CD4-positive, CD25-positive, alpha-beta regulatory T cell (primary cell): ENCODE measurements around the gene DLG2. TPM values are rescaled to one million over a fixed set of nuclear protein-coding genes. Genes with fewer than 3 reads are reported as not detected.
"Not testable (repeated sequence)": the region's sequence is repeated elsewhere in the genome, so short reads cannot be mapped to it uniquely, and the experiment has no call there.

Experiments used
- ATAC-seq, 2 donors: fragments of 150-1000 bp; cut with Tn5 transposase; one replicate each; pipeline ENCODE4 v1.10.0; 2021; ENCODE audit warnings: low read depth in 2 of 2, moderate number of reproducible peaks in 2 of 2, moderate library complexity in 1 of 2
- DNase-seq, 3 donors: peaks; one replicate each; pipeline versions ENCODE4 v3.0.0 to v3.0.0-alpha.2; 2012 to 2022; ENCODE audit warnings: mixed read lengths in 1 of 3
- H3K27ac ChIP-seq: one replicate; pipeline ENCODE4 v1.7.0; 2013; ENCODE audit warnings: mild to moderate bottlenecking, low read length; ENCODE audit not compliant: insufficient read depth, poor library complexity, severe bottlenecking
- H3K27me3 ChIP-seq: one replicate; pipeline ENCODE4 v1.7.0; 2013; ENCODE audit warnings: low read length; ENCODE audit not compliant: control insufficient read depth, insufficient read depth
- H3K36me3 ChIP-seq: one replicate; pipeline ENCODE4 v1.7.0; 2013; ENCODE audit warnings: mild to moderate bottlenecking, low read length, moderate library complexity; ENCODE audit not compliant: control insufficient read depth, insufficient read depth
- H3K4me1 ChIP-seq: 2 replicates; pipeline ENCODE4 v1.7.0; 2013; ENCODE audit warnings: mild to moderate bottlenecking, low read length; ENCODE audit not compliant: insufficient read depth, control insufficient read depth, poor library complexity, severe bottlenecking
- H3K4me3 ChIP-seq: one replicate; pipeline ENCODE4 v1.7.0; 2013; ENCODE audit warnings: low read depth, mild to moderate bottlenecking, low read length, moderate library complexity
- H3K9me3 ChIP-seq, 2 experiments: 1 replicate in 1 of 2; 2 replicates in 1 of 2; pipeline ENCODE4 v1.7.0; 2013; ENCODE audit warnings: low read length in 2 of 2, mild to moderate bottlenecking in 1 of 2, moderate library complexity in 1 of 2; ENCODE audit not compliant: control insufficient read depth in 2 of 2
- H3K27ac Mint-ChIP-seq, 3 donors: one replicate each; pipeline ENCODE4 v1.8.0; 2020 to 2022; ENCODE audit warnings: mild to moderate bottlenecking in 3 of 3, mixed read lengths in 3 of 3, moderate library complexity in 2 of 3
- H3K27me3 Mint-ChIP-seq: one replicate; pipeline ENCODE4 v1.8.0; 2022; ENCODE audit warnings: mild to moderate bottlenecking, mixed read lengths
- H3K36me3 Mint-ChIP-seq: one replicate; pipeline ENCODE4 v1.8.0; 2020; ENCODE audit warnings: mixed read lengths
- H3K4me1 Mint-ChIP-seq, 4 donors: one replicate each; pipeline ENCODE4 v1.8.0; 2020 to 2022; ENCODE audit warnings: mixed read lengths in 4 of 4, mild to moderate bottlenecking in 1 of 4
- H3K4me3 Mint-ChIP-seq, 4 donors: one replicate each; pipeline ENCODE4 v1.8.0; 2020 to 2022; ENCODE audit warnings: mild to moderate bottlenecking in 4 of 4, mixed read lengths in 4 of 4, moderate library complexity in 3 of 4
- H3K9me3 Mint-ChIP-seq, 7 donors: one replicate each; pipeline ENCODE4 v1.8.0; 2020 to 2022; ENCODE audit warnings: mixed read lengths in 7 of 7, mild to moderate bottlenecking in 3 of 7, moderate library complexity in 2 of 7
- polyA plus RNA-seq, 4 donors: library from polyadenylated mRNA; unstranded; fragments of 300-500 nt; fragmentation: Illumina TruSeq; gene quantifications; one replicate each; pipeline ENCODE4 v1.2.3, GENCODE V29; 2021
- total RNA-seq: library from RNA; stranded (reverse); gene quantifications from one replicate; pipeline ENCODE4 v1.2.3, GENCODE V29; 2022

The DLG2 gene
- total and polyA plus RNA-seq, 5 donors from 2014 or later, result 0.26 to 2.0 (median 0.94) TPM

DNA sequence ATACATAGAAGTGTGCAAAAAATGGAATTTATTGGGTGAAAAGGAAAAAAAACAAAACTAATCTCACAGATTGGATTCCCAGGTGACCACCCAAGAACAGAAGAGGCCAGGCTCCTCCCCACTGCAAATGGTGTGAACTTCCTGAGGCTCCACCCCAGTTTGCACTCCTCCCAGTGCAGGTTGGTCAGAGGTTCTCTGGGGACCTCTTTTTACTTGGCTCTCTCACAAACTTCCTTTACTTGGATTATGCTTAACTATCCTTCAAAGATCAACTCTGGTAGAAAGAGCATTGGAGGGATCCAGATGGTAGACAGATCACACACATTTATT, 2202.0 kb downstream of the DLG2 start:
- Histone ChIP-seq H3K36me3 (no peaks in the 10 kb centered on the region), H3K9me3 (no peaks in the 10 kb centered on the region), H3K4me3 (no peak overlapping the region), H3K27ac (no peak overlapping the region), H3K4me1 (no peaks in the 10 kb centered on the region), H3K27me3 (no peaks in the 10 kb centered on the region)
- Mint-ChIP-seq H3K4me1 (no peaks in the 10 kb centered on the region), H3K9me3 (peaks cover 4 to 24% (median 10%) of the 10 kb centered on the region in 7 donors), H3K4me3 (no peak overlapping the region), H3K27ac (no peak overlapping the region), H3K27me3 (peaks cover 5% of the 10 kb centered on the region), H3K36me3 (no peaks in the 10 kb centered on the region)
- ATAC-seq (no peak), DNase-seq (no peak)

DNA sequence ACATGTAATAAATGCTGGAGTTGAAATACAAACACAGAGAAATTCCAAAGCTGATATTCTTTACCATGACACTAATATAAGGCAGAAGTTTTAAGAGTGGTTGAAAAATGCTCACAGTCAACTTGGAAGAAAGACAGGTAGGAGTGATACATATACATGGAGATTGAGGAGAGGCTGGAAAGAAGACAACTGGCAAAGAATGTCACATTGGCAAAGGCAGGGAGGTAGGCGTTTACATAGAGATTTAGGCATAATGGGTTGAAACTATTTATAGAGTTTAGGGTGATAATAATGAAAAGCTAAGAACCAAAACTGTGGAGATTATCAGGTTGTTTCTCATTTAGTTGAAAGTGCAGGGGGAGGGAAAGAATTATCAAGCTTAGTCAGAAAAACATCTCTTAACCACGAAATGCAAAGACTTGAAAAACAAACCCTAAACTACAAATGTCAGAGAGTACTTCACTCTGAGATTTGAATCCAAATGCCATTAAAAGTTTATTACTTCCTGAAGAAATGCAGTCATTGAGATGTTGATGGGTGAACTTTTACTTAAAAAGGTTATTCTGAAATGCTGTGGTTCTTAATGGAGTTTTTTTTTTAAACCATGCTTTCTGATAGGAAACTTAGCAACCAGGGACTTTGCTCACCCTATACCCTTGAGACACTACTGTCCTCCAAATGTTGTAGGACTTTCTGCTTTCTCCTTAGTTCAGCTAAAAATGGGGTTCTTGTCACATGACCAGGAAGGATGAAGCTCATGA, 2202.6 kb downstream of the DLG2 start:
- Mint-ChIP-seq H3K27ac (no peak overlapping the region), H3K4me3 (no peak overlapping the region), H3K9me3 (peaks cover 4 to 24% (median 11%) of the 10 kb centered on the region in 7 donors), H3K27me3 (peaks cover 5% of the 10 kb centered on the region), H3K36me3 (no peaks in the 10 kb centered on the region), H3K4me1 (no peaks in the 10 kb centered on the region)
- Histone ChIP-seq H3K27ac (no peak overlapping the region), H3K9me3 (no peaks in the 10 kb centered on the region), H3K4me3 (no peak overlapping the region), H3K27me3 (no peaks in the 10 kb centered on the region), H3K4me1 (no peaks in the 10 kb centered on the region), H3K36me3 (no peaks in the 10 kb centered on the region)
- no peak for DNase-seq
- ATAC-seq, result no peak

DNA sequence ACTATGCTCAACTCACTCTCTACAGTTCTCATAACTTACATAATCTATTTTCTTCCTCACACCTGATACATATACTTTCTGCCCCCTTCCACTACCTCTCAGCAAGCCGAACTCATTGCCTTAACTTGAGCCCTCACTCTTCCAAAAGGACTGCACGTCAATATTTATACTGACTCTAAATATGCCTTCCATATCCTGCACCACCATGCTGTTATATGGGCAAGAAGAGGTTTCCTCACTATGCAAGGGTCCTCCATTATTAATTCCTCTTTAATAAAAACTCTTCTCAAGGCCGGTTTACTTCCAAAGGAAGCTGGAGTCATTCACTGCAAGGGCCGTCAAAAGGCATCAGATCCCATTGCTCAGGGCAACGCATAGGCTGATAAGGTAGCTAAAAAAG, 2204.5 kb downstream of the DLG2 start:
- H3K36me3 Mint-ChIP-seq, H3K27me3 ChIP-seq, DNase-seq, H3K36me3 ChIP-seq, H3K9me3 ChIP-seq, H3K4me3 Mint-ChIP-seq, ATAC-seq, H3K4me3 ChIP-seq, H3K4me1 ChIP-seq, H3K27ac Mint-ChIP-seq, H3K27me3 Mint-ChIP-seq, H3K4me1 Mint-ChIP-seq, H3K27ac ChIP-seq: not testable (repeated sequence)
- H3K9me3 Mint-ChIP-seq, result peaks cover 4 to 24% (median 11%) of the 10 kb centered on the region in 7 donors

DNA sequence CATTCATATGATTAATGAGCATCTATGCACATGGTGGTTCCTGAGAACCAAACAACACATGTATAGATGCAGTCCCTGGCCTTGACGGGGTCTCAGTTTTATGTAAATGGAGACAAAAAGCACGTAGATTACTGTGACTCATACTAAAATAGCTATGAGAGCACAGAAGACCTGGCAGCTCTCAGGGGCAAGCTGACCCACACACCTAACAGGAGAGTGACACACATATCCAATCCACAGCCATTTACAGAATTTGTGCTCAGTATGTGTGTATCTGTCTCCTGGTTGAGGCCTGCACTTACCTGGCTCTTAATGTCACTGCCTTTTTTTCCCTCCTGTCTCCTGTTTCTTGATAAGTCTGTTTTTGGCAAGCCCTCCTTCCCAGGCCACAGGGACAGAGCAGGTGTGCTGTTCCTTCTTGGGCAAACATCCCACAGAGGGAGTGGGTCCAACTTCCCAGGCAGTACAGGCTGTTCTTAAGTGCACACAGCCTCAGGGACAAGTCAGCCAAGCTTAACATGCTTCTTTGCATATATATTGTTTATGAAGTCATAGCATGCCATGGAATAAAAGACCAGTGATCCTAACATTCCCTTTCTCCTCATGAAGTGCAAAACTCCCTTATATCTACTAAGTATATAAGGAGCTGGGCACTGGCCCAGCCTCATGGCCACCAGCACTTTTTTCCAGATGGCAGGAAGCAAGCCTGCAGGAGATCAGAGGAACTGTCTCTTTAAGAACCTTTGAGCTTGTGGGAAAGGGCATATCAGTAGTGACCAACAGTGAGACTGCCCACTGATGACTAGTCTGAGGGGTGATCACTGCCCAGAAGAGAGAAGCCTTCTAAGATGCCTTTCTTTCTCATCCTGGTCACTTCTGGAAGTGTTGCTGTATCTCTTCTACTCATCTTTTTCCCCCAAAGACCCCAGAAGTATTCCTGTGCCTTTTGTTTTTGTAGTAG, 2216.3 kb downstream of the DLG2 start:
- Mint-ChIP-seq H3K4me3 (no peak overlapping the region), H3K4me1 (no peaks in the 10 kb centered on the region), H3K9me3 (peaks cover 0 to 10% (median 2%) of the 10 kb centered on the region in 7 donors)

DNA sequence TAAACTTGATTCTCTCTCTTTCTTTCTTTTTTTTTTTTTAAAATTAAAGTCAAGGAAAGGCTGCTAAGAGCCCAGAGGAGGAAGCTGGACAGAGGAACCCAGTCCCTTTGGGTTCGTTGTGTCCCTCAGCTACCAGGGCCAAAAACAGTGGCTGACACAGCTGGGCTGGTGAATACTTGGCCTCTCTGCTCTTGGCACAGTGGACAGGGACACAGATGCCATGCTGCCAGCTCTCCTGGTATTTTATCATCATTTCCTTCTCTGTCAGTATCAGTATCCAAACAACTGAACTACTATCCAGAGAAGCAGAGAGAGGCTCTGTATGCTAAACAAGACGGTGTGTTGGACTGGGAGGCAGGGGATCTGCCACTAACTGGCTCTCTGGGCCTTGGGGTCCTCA, 2217.3 kb downstream of the DLG2 start:
- Mint-ChIP-seq H3K4me1 (no peaks in the 10 kb centered on the region), H3K9me3 (peaks cover 0 to 10% (median 2%) of the 10 kb centered on the region in 7 donors), H3K27ac (no peak overlapping the region), H3K36me3 (no peaks in the 10 kb centered on the region), H3K4me3 (no peak overlapping the region), H3K27me3 (no peaks in the 10 kb centered on the region)
- DNase-seq, result no peak
- no peaks in the 10 kb centered on the region for H3K9me3 ChIP-seq
- H3K4me3 ChIP-seq, result no peak overlapping the region
- no peak for ATAC-seq
- H3K4me1 ChIP-seq, result no peaks in the 10 kb centered on the region
- H3K27ac ChIP-seq, result no peak overlapping the region
- H3K36me3 ChIP-seq, result no peaks in the 10 kb centered on the region
- no peaks in the 10 kb centered on the region for H3K27me3 ChIP-seq

More for the DNA sequence above, 2216.3 kb downstream of the DLG2 start:
- H3K36me3 ChIP-seq, result no peaks in the 10 kb centered on the region
- no peak overlapping the region for H3K4me3 ChIP-seq
- H3K27me3 ChIP-seq, result no peaks in the 10 kb centered on the region
- H3K27me3 Mint-ChIP-seq, result no peaks in the 10 kb centered on the region
- H3K4me1 ChIP-seq, result no peaks in the 10 kb centered on the region
- H3K27ac ChIP-seq, result no peak overlapping the region
- H3K27ac Mint-ChIP-seq, result no peak overlapping the region
- no peaks in the 10 kb centered on the region for H3K9me3 ChIP-seq
- DNase-seq (no peak), ATAC-seq (no peak)
- H3K36me3 Mint-ChIP-seq, result no peaks in the 10 kb centered on the region

DNA sequence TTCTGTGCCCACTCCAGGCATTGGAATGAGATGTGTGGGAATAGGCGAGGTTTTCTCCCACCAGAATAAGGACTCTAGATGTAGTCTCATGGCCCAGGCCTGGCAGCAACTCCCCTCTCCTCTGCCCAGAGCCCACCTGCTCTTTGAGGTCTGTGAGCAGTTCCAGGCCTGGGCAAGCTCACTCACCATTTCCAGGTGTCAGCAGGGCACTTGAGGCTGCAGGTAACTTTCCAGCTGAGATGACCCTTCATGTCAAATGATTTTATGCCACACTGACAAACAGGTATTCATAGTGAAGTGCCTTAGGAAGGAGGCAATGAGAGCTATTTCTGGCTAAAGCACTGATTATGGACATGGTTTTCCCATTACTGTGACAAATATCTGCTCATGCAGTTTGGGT, 2217.7 kb downstream of the DLG2 start:
- H3K27me3 Mint-ChIP-seq, result no peaks in the 10 kb centered on the region
- no peak for ATAC-seq
- no peak for DNase-seq
- Histone ChIP-seq H3K36me3 (no peaks in the 10 kb centered on the region), H3K27me3 (no peaks in the 10 kb centered on the region), H3K4me3 (no peak overlapping the region), H3K4me1 (no peaks in the 10 kb centered on the region), H3K9me3 (no peaks in the 10 kb centered on the region), H3K27ac (no peak overlapping the region)
- H3K4me1 Mint-ChIP-seq, result no peaks in the 10 kb centered on the region
- no peak overlapping the region for H3K4me3 Mint-ChIP-seq
- H3K27ac Mint-ChIP-seq, result no peak overlapping the region
- H3K36me3 Mint-ChIP-seq, result no peaks in the 10 kb centered on the region
- peaks cover 0 to 10% (median 2%) of the 10 kb centered on the region in 7 donors for H3K9me3 Mint-ChIP-seq

DNA sequence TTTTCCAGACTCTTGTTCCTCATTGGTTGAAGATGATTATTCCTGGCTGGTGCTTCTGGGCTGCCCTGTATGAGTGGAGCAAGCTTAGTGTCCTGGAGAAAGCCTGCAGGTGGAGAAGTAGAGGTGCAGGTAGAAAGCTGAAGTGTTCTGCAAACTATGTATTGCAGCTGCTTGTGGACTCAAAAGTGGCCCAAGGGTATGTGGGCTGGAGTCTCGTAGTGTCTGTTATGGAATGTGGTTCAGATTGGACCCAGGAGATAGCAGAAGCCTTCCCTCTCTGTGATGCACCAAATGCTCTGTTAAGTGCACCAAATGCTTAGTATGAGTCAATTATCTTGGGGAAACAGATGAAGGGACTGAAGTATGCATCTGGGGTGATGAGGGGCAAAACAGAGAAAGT, 2218.2 kb downstream of the DLG2 start:
- Histone ChIP-seq H3K27ac (no peak overlapping the region), H3K9me3 (no peaks in the 10 kb centered on the region), H3K36me3 (no peaks in the 10 kb centered on the region), H3K4me3 (no peak overlapping the region), H3K27me3 (no peaks in the 10 kb centered on the region), H3K4me1 (no peaks in the 10 kb centered on the region)
- no peaks in the 10 kb centered on the region for H3K36me3 Mint-ChIP-seq
- no peaks in the 10 kb centered on the region for H3K4me1 Mint-ChIP-seq
- ATAC-seq (no peak), DNase-seq (no peak)
- H3K27me3 Mint-ChIP-seq, result no peaks in the 10 kb centered on the region
- H3K4me3 Mint-ChIP-seq, result no peak overlapping the region
- H3K9me3 Mint-ChIP-seq, result peaks cover 0 to 10% (median 1%) of the 10 kb centered on the region in 7 donors
- no peak overlapping the region for H3K27ac Mint-ChIP-seq
